Measurements from ENCODE around the gene KCNK18. TPM values are rescaled to one million over a fixed set of nuclear protein-coding genes. Genes with fewer than 3 reads are reported as not detected.

The KCNK18 gene
- total and polyA plus RNA-seq, 2 of the 8 experiments (the other 6 are each of a cell fraction or from before 2014, with no cell fraction given) = not detected

GRCh38 chr10:117159390-117159789, 37.9 kb upstream of the KCNK18 start:
- POLR2A ChIA-PET (ENCODE audit: partially characterized antibody) = interaction anchor here (1.1 to 2.2 kb wide), 5 partner anchors 25 to 395 kb away, joined by 3 to 7 read pairs (median 4); no protein-coding TSS in a partner anchor
- Histone ChIP-seq H2BK120ac (replicated peaks; ENCODE audit: low read depth, low read length) (no peak overlapping the region), H3K18ac (ENCODE audit: extremely low read depth, low read length) (no peak overlapping the region), H2BK20ac (ENCODE audit: low read length) (no peak overlapping the region), H2BK12ac (ENCODE audit: low read depth, low read length) (peak overlapping the region; percentile 97; the same call in 1 of the 2 replicates), H2BK5ac (ENCODE audit: low read depth, low read length) (no peak overlapping the region), H4K8ac (ENCODE audit: extremely low read depth, insufficient read depth, low read length) (no peak overlapping the region), H3K79me1 (ENCODE audit: low read depth, low read length) (no peaks in the 10 kb centered on the region), H2AFZ (ENCODE audit: low read length) (no peak overlapping the region), H3K14ac (ENCODE audit: insufficient read length) (no peak overlapping the region), H4K5ac (ENCODE audit: insufficient read length, low read depth, low read length) (no peak overlapping the region), H2AK5ac (ENCODE audit: low read depth, low read length) (no peak overlapping the region; the same call in 1 of the 2 replicates), H3K4me1 (replicated peaks in 1 of 4; ENCODE audit: control insufficient read depth in 3 of 4, insufficient read depth in 4 of 4, low read length in 3 of 4) (peaks cover 6 to 14% (median 10%) of the 10 kb centered on the region in 4 experiments; a peak in 6 of 7 replicates), H3K23me2 (ENCODE audit: low read depth, low read length) (peaks cover 2% of the 10 kb centered on the region; the same call in 1 of the 2 replicates), H3K4me2 (ENCODE audit: insufficient read depth in 1 of 2, low read depth in 2 of 2, low read length in 2 of 2) (peak overlapping the region; percentile 29 to 34; a peak in 2 of 4 replicates), H3K4ac (replicated peaks; ENCODE audit: insufficient read length, low read depth, low read length) (no peak overlapping the region), H3K27me3 (replicated peaks in 1 of 4; ENCODE audit: control insufficient read depth in 3 of 4, extremely low read depth in 1 of 4, insufficient read depth in 3 of 4, low read length in 3 of 4) (peaks cover 78 to 97% (median 92%) of the 10 kb centered on the region in 4 experiments), H3K79me2 (ENCODE audit: control insufficient read depth in 1 of 2, insufficient read depth in 2 of 2, low read length in 2 of 2) (no peaks in the 10 kb centered on the region), H3K56ac (replicated peaks; ENCODE audit: insufficient read length, low read depth, low read length) (no peak overlapping the region), H3K23ac (ENCODE audit: insufficient read length) (no peak overlapping the region), H4K20me1 (replicated peaks in 1 of 2; ENCODE audit: control insufficient read depth in 1 of 2, insufficient read depth in 2 of 2, low read length in 2 of 2) (peaks cover 4 to 12% of the 10 kb centered on the region in 2 experiments), H4K91ac (replicated peaks; ENCODE audit: insufficient read length, low read length) (no peak overlapping the region), H3K4me3 (ENCODE audit: extremely low read depth in 1 of 4, insufficient read depth in 2 of 4, low read depth in 3 of 4, low read length in 4 of 4) (peak overlapping the region in 1 of 4 experiments; percentile 15; a peak in 1 of 8 replicates), H3K9ac (replicated peaks in 1 of 4; ENCODE audit: extremely low read depth in 1 of 4, low read depth in 3 of 4, low read length in 3 of 4) (no peak overlapping the region), H3K36me3 (ENCODE audit: control insufficient read depth in 2 of 4, insufficient read depth in 4 of 4, low read length in 3 of 4) (no peaks in the 10 kb centered on the region), H2BK15ac (ENCODE audit: low read length) (no peak overlapping the region), H3K9me3 (ENCODE audit: insufficient read depth in 2 of 2, low read depth in 1 of 2, low read length in 1 of 2) (no peaks in the 10 kb centered on the region), H3K27ac (ENCODE audit: low read depth, low read length) (no peak overlapping the region)
- WGBS, 2 experiments (ENCODE audit: extremely low coverage in 1 of 2, insufficient coverage in 1 of 2, insufficient read length in 1 of 2, insufficient replicate concordance in 2 of 2, low coverage in 1 of 2, low lambda C conversion rate in 2 of 2, missing lambda C conversion rate in 1 of 2) = 1% methylated on average over 6 of the region's 6 CpGs; no CpG with 5 or more reads in 1 of the 2 experiments
- CTCF ChIA-PET (ENCODE audit: partially characterized antibody) = interaction anchor here (1.4 to 4.7 kb wide), 9 partner anchors 8 to 468 kb away, joined by 3 to 31 read pairs (median 15); partner anchors contain the start of gene VAX1
- FAIRE-seq = peak; percentile 96
- DNase-seq (ENCODE audit: low read depth in 1 of 2, low spot score in 2 of 2) = peak; percentile 82 to 86
- no peak for TF ChIP-seq CBX8 (IDR thresholded peaks at IDR 0.05; ENCODE audit: borderline replicate concordance, low read depth, low read length)
- TF ChIP-seq MAFK (IDR thresholded peaks at IDR 0.05; ENCODE audit: low read depth, low read length) = no peak
- TF ChIP-seq KDM5A (IDR thresholded peaks at IDR 0.05; ENCODE audit: low read length) = no peak
- TF ChIP-seq SIRT6 (IDR thresholded peaks at IDR 0.05; ENCODE audit: low read length) = no peak
- TF ChIP-seq PHF8 (conservative IDR thresholded peaks at IDR 0.05; ENCODE audit: low read depth, low read length) = no peak
- TF ChIP-seq NRF1 (IDR thresholded peaks at IDR 0.05; ENCODE audit: low read depth, low read length) = no peak
- no peak for TF ChIP-seq ATF3 (IDR thresholded peaks at IDR 0.05; ENCODE audit: insufficient read depth, low read depth, low read length)
- no peak for TF ChIP-seq SRF (IDR thresholded peaks at IDR 0.05; ENCODE audit: low read depth, low read length)
- TF ChIP-seq GTF2F1 (IDR thresholded peaks at IDR 0.05; ENCODE audit: borderline replicate concordance, low read depth, low read length) = no peak
- TF ChIP-seq BCL11A (IDR thresholded peaks at IDR 0.05; ENCODE audit: low read depth in 2 of 2, low read length in 2 of 2) = peak; percentile 92 to 96
- no peak for TF ChIP-seq E2F6 (IDR thresholded peaks at IDR 0.05)

Measured in H1 (cell line).